GM21576 (cell line): ENCODE data around the gene PILRA.
A peak's percentile ranks its signal among the peaks of the same experiment; 100 is the strongest.
"Not testable (repeated sequence)": the region's sequence is repeated elsewhere in the genome, so short reads cannot be mapped to it uniquely, and the experiment has no call there.

ENCODE experiments used
- ATAC-seq: cut with Tn5 transposase; IDR thresholded peaks from one replicate; pipeline ENCODE4 v1.9.1; 2021; ENCODE audit warnings: mild to moderate bottlenecking, moderate library complexity; ENCODE audit not compliant: unreplicated experiment

The PILRA gene

GRCh38 chr7:100357131-100357561 is 16.1 kb upstream of the PILRA start:
- no peak for ATAC-seq

DNA sequence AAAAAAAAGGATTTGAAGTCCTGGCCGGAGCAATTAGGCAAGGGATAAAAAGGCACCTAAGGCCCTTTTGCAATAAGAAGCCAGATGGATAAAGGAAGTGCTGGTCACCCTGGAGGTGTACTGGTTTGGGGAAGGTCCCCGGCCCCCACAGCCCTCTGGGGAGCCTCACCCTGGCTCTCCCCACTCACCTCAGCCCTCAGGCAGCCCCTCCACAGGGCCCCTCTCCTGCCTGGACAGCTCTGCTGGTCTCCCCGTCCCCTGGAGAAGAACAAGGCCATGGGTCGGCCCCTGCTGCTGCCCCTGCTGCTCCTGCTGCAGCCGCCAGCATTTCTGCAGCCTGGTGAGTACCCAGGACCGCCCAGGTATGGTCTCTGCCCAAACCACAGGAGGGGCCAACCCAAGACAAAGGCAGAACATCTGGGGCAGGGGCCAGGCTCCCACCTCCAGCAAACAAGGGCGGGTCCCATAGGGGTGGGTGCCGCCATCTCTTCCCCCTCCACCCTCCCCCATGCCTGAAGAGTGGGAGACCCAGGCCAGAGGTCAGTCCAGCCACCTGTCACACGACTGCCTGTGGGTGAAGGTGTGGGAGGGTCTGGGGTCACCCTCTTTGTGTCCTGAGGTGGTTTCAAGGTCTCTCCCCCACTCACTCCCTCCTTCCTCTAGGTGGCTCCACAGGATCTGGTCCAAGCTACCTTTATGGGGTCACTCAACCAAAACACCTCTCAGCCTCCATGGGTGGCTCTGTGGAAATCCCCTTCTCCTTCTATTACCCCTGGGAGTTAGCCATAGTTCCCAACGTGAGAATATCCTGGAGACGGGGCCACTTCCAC is 15.0 kb upstream of the PILRA start, which contains the start of gene PILRB:
TSS of gene PILRB (plus strand) at position 91 of the 830 bp plus-strand sequence. CDS start at position 277, 186 bp downstream.
- no peak for ATAC-seq

- ATAC-seq: no peak
These were observed 14.5 kb upstream of the PILRA start for GRCh38 chr7:100358857-100359212.

DNA sequence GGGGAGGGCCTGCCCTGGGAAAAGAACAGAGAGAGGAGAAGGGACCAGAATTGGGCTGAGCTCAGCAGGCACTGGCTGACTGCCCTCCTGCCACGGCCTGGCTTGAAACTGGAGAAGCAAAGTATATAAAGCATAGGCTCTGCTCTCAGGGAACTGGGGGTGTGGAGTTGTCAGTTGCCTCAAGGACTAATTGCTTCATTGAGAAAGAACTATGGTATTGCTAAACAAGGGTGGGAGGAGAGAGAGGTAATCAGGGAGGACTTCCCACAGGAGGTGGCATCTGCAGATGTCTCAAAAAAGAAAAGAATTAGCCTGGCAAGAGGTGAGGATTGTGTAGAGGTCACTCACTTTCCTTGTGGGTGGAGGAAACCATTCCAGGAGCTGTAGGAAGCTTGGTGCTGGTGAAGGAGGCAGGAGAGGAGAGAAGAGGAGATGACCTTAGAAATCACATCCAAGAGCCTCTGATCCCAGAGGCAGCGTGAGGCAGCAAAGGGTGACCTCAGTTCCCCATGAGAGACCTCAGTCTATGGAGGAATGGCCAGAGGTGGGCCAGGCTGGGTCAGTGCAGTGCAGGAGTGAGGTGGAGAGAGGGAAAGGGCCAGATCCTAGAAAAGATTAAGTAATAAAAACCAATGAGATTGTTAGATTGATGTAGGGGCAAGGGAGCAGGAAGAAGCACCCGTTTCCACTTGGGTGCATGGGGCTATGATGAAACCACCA is 13.0 kb upstream of the PILRA start:
- ATAC-seq: no peak

- no peak for ATAC-seq
These were observed 10.2 kb upstream of the PILRA start for GRCh38 chr7:100363098-100363497.

DNA sequence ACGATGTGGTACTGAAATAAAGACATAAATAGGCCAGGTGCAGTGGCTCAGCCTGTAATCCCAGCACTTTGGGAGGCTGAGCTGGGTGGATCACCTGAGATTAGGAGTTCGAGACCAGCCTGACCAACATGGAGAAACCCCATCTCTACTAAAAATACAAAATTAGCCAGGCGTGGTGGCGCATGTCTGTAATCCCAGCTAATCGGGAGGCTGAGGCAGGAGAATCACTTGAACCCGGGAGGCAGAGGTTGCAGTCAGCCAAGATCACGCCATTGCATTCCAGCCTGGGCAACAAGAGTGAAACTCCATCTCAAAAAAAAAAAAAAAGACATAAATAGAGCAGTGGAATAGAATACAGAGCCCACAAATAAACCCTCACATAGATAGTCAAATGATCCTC is 9.5 kb upstream of the PILRA start:
- ATAC-seq: not testable (repeated sequence)

- no peak for ATAC-seq
These were observed 8.8 kb upstream of the PILRA start for GRCh38 chr7:100364480-100364879.

GRCh38 chr7:100365998-100366367 is 7.3 kb upstream of the PILRA start:
- not testable (repeated sequence) for ATAC-seq

GRCh38 chr7:100366411-100367250 is 6.7 kb upstream of the PILRA start:
- peak; percentile 30 for ATAC-seq

GRCh38 chr7:100367251-100367620 is 6.1 kb upstream of the PILRA start:
- ATAC-seq: no peak

GRCh38 chr7:100367676-100368613 is 5.3 kb upstream of the PILRA start:
- no peak for ATAC-seq

DNA sequence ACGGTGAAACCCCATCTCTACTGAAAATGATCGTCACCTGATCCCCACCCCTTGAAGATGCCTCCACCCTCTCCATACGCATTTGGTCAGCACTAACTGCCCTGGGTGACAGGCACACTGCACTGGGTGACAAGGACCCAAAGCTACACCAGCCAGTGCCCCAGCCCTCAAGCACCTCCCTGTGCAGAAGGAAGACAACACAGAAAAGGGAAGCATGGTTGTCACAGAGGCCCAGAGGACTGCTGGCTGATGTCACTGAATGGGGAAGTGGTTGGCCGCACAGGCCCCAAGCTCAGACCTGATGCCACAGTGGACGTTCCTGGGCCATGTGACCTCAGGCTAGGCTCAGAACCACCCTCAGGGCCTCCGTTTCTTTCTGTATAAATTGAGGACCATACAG is 4.2 kb upstream of the PILRA start:
- peak; percentile 56 for ATAC-seq

GRCh38 chr7:100370303-100370702 is 3.0 kb upstream of the PILRA start:
- no peak for ATAC-seq

DNA sequence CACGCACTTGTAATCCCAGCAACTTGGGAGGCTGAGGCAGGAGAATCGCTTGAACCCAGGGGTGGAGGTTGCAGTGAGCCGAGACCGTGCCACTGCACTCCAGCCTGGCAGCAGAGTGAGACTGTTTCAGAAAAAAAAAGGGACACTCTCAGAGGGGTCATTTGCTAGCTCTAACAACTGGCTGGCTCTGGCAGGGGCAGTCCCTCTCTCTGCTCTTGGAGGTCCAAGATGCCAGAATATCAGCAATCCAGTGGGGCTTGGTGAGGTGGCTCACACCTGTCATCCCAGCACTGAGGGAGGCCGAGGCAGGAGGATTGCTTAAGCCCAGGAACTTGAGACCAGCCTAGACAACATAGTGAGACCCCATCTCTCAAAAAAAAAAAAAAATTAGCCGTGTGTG is 2.5 kb upstream of the PILRA start:
- no peak for ATAC-seq

GRCh38 chr7:100371561-100372171 is 1.6 kb upstream of the PILRA start:
- ATAC-seq: no peak

- no peak for ATAC-seq
These were observed 1.0 kb upstream of the PILRA start for GRCh38 chr7:100372256-100372655.

- no peak for ATAC-seq
These were observed 593 bp upstream of the PILRA start for GRCh38 chr7:100372694-100373093.

DNA sequence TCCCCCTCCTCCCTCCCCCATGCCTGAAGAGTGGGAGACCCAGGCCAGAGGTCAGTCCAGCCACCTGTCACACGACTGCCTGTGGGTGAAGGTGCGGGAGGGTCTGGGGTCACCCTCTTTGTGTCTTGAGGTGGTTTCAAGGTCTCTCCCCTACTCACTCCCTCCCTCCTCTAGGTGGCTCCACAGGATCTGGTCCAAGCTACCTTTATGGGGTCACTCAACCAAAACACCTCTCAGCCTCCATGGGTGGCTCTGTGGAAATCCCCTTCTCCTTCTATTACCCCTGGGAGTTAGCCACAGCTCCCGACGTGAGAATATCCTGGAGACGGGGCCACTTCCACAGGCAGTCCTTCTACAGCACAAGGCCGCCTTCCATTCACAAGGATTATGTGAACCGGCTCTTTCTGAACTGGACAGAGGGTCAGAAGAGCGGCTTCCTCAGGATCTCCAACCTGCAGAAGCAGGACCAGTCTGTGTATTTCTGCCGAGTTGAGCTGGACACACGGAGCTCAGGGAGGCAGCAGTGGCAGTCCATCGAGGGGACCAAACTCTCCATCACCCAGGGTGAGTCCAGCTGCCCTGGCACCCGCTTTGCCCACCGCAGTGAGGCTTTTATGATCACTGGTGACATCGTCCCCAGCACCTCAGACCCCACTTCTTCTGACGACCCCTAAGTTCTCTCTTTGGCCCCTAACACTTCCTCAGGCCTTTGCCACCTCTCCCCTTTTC is 747 bp downstream of the PILRA start:
- ATAC-seq: not testable (repeated sequence)

DNA sequence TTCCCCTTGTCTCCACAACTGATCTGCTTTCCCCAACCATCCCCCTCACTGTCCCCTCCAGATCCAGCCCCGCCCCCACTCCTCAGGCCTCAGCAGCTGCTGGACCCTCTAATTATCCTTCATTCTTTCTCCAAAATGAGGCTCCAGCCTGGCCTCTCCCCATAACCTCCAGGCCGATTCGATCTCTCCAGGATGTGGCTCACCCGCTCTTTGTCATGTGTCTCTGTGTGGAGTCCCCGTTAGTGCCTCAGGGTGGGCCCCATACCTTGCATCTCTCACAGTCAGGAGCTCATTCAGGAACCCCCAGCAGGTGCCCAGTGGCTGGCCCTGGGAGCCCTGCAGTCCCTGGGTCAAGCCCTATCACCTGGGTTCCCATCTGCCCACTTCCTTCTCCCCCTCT is 1.3 kb downstream of the PILRA start:
- no peak for ATAC-seq
